AG09309 (cell line): ENCODE data around the gene RPLP1.

Experiments
- DNase-seq: peaks from one replicate; pipeline ENCODE4 v3.0.0-alpha.2; 2010; ENCODE audit warnings: low read depth
- H3K4me3 ChIP-seq: 2 replicates; pipeline ENCODE4 v1.5.1; 2011; ENCODE audit warnings: mild to moderate bottlenecking, low read depth, low read length, moderate library complexity; ENCODE audit not compliant: control insufficient read depth
- CTCF ChIP-seq: IDR thresholded peaks from 2 replicates; pipeline ENCODE4 v1.5.1; 2011; ENCODE audit warnings: mild to moderate bottlenecking, low read depth, low read length, inconsistent platforms; ENCODE audit not compliant: insufficient read depth, control insufficient read depth; ENCODE audit errors: missing control alignments

The RPLP1 gene

DNA sequence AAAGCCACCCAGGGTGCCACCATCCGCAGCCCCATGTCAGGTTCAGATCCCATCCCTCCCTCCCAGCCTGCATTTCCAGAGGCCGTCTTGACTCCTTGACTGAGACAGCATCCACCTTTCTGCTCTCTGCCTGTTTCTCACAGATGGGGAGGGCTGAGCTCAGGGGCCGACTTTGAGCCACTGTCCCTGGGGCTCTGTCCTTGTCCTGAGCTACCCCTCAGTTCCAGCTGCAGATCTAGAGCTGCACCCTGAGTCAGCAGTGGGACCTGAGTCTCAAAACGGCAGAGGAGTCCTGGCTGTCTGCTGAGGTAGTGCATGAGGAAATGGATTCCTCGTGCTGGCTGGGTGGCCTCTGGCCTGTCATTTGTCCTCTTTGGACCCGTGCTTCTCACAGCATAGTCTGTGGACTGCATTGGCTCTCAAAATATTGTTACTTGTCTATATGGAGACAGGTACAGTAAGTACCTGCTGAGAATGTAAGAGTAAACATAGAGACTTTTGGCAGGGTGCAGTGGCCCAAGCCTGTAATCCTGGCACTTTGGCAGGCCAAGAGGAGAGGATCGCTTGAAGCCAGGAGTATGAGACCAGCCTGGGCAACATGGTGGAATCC, 22.3 kb downstream of the RPLP1 start:
- peak; percentile 15 for TF ChIP-seq CTCF
- no peak overlapping the region for H3K4me3 ChIP-seq

DNA sequence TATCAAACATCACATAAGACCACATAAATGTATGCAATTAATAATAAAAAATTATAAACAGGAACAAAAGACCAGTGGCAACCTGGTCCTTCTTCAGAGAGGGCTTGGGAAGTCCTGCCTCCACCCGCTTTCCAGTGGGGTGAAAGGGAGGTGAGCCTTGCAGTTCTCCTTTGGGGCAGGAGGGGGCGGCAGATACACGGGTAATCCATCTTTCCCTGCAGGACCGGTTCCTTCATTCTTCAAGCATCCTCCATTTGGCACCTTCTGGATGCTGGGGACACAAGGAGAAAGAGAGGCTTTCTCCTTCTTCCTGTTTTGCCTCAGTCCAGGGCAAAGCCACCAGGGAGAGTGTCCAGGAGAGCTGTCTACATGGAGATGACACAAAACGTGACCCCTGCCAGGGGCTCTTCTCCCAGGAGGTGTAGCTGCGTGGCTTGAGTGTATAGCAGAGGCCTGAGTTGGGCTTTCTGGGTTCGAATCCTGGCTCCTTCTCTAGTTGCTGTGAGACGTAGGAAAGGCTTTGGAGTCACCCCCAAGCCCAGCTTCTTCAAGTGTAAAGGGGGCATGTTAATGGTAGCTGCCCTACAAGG, 23.2 kb downstream of the RPLP1 start:
- no peak for DNase-seq
- peak; percentile 94 for TF ChIP-seq CTCF

More for the DNA sequence above, 22.3 kb downstream of the RPLP1 start:
- no peak for DNase-seq

DNA sequence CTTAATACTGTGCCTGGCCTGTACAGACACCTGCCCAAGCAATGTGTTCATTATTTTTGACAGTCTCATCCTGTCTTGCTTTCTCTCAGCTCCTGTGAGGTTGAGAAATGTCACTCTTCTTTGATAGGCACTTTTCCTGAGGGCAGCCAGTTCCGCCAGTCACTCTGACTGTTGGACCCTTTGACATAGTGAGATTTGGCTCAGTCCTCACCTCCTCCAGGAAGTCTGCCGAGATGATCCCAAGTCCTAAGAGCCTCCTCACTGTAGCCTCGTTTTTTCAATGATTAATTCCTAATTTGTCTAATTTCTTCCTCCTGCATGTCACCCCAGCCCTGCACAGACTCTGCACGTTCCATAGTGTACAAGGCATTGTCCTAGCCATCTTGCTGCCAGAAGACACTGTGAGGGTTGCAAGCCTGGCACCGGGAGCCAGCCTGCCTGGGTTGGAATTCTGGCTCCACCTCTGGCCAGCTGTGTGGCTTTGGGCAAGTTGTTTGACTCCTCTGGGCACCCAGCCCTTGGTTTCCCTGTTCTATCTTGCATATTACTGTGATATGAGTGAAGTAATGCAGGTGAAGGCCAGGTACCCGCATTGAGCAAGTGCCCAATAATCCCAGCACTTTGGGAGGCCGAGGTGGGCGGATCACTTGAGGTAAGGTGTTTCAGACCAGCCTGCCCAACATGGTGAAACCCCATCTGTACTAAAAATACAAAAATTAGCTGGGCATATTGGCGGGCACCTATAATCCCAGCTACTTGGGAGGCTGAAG, 24.3 kb downstream of the RPLP1 start:
- no peak for DNase-seq
- H3K4me3 ChIP-seq = no peak overlapping the region
- no peak for TF ChIP-seq CTCF

More for the DNA sequence above, 23.2 kb downstream of the RPLP1 start:
- no peak overlapping the region for H3K4me3 ChIP-seq

GRCh38 chr15:69478259-69478781, 25.7 kb downstream of the RPLP1 start:
- H3K4me3 ChIP-seq = no peak overlapping the region
- DNase-seq = no peak
- peak; percentile 90 for TF ChIP-seq CTCF

DNA sequence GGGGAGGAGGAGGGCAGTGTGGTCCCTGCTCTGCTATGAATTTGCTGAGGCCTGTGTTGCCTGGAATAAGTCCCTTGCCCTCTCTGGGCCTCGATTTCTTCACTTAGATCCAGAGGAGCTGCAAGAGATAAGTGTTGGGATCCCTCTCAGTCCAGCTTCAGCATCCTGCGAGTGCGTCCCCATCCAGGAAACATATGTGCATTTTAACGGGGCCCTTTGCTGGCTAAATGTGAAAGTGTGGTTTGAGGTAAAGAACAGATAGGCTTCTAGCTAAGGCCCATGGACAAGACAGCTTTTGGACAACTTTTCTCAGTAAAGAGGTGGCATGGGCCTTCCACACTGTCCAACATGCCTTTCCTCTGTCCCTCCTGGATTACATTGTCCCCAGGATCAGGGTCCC, 26.5 kb downstream of the RPLP1 start:
- TF ChIP-seq CTCF = no peak
- DNase-seq = no peak
- H3K4me3 ChIP-seq = no peak overlapping the region

- DNase-seq = no peak
- H3K4me3 ChIP-seq = no peak overlapping the region
- no peak for TF ChIP-seq CTCF
These were observed 27.4 kb downstream of the RPLP1 start for GRCh38 chr15:69479971-69480370.
